Dermis microvascular lymphatic vessel endothelial cell (primary cell): ENCODE data around the gene SRPK1. TPM values are rescaled to one million over a fixed set of nuclear protein-coding genes. Genes with fewer than 3 reads are reported as not detected.
"Not testable (repeated sequence)": the region's sequence is repeated elsewhere in the genome, so short reads cannot be mapped to it uniquely, and the experiment has no call there.

Source experiments
- DNase-seq, 2 donors: peaks; one replicate each; pipeline versions ENCODE4 v3.0.0 to v3.0.0-alpha.2; 2010; ENCODE audit warnings: low read depth in 2 of 2
- total RNA-seq: library from RNA; depleted of rRNA; stranded (reverse); fragments of >200 nt; gene quantifications from 2 replicates; pipeline ENCODE4 v1.2.1, GENCODE V29; 2014

Gene SRPK1
- total RNA-seq, 1 donor from 2014 or later, result 42.4 TPM

- not testable (repeated sequence) for DNase-seq
These were observed 11.0 kb upstream of the SRPK1 start for GRCh38 chr6:35931873-35932272.

GRCh38 chr6:35931120-35931561 lies 10.2 kb upstream of the SRPK1 start:
- no peak for DNase-seq

DNA sequence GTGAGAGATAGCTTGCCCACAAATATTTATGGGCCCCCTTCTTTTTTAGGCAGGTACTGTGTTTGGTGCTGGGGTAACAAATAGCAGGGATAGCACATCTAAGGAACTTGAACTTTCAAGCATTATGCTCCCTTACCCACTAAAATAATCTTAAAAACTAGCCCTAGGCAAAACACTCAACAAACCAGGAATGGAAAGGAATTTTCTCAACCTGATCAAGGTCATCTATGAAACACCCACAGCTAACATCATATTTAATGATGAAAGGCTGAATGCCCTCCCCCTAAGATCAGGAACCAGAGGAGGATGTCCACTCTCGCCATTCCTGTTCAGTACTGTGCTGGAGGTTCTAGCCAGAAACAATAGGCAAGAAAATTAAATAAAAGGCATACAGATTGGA lies 8.7 kb upstream of the SRPK1 start:
- DNase-seq, result no peak

DNA sequence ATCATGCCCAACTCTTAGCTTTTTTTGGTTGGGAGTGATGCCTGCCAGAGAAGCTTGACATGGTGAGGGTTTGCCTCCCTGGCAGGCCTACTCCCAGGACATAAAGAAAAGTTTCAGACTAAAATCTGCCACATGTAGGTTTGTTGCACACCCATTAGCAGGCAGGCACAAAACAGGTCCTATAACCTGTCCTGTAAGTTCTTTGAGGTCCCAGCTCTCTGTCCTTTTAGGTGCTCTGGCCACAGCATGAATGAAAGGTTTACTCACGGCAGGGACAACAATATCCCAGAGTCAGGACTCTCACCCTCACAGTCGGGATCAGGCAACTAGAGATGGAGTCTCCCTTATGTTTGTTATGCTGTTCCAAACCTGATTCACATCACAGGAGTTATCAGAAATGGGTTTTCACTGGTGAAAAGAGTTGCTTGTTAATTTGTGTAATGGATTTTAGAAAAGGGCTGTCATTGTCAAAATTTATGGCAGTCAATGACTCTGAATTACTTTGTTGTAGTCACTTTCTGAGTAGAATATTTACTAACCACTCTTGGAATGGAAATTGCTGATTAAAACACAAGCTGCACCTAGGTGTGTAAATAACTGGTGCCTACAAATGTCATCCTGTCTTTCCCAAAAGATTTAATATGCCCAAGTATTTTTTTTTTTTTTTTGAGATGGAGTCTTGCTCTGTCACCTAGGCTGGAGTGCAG lies 5.8 kb upstream of the SRPK1 start:
- DNase-seq, result no peak

GRCh38 chr6:35925961-35926360 lies 5.1 kb upstream of the SRPK1 start:
- no peak for DNase-seq

GRCh38 chr6:35924146-35924545 lies 3.2 kb upstream of the SRPK1 start:
- no peak for DNase-seq

DNA sequence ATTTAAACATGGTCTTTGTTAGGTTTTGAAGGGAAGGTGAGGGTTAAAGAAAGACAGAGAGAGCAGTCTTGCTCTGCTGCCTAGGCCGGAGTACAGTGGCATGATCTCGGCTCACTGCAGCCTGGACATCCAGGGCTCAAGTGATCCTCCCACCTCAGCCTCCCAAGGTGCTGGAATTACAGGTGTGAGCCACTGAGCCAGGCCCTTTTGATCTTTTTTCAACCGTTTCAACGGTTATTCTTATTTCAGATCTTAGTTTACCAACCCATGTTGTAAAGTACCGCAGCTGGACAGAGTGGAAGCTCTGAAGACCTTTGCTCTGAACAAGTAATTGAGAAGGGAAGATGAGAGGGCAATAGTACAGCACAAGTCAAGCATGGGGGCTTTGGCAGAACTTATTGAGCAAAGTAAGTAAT lies 1.2 kb upstream of the SRPK1 start:
- DNase-seq, result no peak

- DNase-seq, result peak; percentile 27 to 88
These were observed 809 bp downstream of the SRPK1 start for GRCh38 chr6:35919827-35920751.

GRCh38 chr6:35919085-35919826 lies 1.6 kb downstream of the SRPK1 start:
- DNase-seq, result peak; percentile 37 to 49

DNA sequence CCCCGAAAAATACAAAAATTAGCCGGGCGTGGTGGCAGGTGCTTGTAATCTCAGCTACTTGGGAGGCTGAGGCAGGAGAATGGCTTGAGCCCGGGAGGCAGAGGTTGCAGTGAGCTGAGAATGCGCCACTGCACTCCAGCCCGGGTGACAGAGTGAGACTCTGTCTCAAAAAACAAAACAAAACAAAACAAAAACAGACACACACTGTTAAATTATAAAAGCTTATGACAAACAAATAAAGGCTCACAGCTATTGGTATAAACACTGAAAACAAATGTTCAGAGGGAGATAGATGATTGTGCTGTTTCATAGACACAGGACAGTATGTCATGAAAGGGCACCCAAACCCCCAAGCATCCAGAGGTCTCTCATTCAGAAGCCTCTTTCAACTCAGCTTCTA lies 4.0 kb downstream of the SRPK1 start:
- not testable (repeated sequence) for DNase-seq

DNA sequence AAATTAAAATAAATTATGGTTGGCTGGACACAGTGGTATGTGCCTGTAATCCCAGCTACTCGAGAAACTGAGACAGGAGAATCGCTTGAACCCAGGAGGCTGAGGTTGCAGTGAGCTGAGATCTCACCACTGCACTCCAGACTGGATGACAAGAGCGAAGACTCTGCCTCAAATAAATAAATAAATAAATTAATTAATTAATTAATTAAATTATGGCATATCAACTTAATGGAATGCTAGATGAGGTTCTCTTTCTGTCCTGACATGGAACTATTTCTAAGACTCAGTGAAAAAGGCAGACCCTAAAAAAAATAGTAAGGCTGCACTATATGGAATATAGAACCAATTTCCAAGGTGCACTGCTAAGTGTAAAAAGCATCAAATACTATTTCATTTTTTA lies 4.8 kb downstream of the SRPK1 start:
- DNase-seq, result no peak

GRCh38 chr6:35914536-35914935 lies 6.4 kb downstream of the SRPK1 start:
- DNase-seq, result peak in 1 of 2 donors; percentile 48

GRCh38 chr6:35911871-35912653 lies 8.8 kb downstream of the SRPK1 start:
- no peak for DNase-seq

DNA sequence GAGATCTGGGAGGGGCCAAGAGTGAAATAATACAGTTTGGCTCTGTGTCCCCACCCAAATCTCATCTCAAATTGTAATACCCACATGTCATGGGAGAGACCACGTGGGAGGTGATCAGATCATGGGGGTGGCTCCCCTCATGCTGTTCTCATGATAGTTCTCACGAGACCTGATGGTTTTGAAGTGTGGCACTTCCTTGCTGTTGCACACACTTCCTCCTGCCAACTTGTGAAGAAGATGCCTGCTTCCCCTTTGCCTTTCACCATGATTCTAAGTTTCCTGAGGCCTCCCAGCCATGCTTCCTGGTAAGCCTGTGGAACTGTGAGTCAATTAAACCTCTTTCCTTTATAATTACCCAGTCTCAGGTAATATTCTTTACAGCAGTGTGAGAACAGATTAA lies 11.3 kb downstream of the SRPK1 start:
- not testable (repeated sequence) for DNase-seq

DNA sequence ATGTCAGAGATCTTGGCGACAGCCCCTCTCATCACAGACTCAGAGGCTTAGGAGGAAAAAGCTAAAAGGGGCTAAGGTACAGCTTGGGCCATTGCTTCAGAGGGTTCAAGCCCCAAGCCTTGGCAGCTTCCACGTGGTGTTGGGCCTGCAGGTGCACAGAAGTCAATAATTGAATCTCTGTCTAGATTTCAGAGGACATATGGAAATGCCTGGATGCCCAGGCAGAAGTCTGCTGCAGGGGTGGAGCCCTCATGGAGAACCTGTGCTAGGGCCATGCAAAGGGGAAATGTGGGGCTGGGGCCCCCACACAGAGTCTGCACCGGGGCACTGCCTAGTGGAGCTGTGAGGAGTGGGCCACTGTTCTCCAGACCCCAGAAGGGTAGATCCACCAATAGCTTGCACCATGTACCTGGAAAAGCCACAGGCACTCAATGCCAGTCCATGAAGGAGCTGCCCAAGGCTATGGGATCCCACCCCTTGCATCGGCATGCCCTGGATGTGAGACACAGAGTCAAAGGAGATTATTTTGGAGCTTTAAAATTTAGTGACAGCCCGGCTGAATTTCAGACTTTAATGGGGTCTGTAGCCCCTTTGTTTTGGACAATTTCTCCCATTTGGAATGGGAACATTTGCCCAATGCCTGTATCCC lies 12.0 kb downstream of the SRPK1 start:
- DNase-seq, result not testable (repeated sequence)

DNA sequence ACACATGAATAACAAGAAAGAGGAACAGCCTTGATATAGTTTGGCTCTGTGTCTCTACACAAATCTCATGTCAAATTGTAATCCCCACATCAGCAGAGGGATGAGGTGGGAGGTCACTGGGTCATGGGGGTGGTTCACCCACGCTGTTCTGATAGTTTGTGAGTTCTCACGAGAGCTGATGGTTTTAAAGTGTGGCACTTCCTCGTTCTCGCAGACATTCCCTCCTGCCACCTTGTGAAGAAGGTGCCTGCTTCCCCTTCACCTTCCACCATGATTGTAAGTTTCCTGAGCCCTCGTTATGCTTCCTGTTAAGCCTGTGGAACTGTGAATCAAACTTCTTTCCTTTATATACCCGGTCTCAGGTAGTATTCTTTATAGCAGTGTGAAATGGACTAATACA lies 13.1 kb downstream of the SRPK1 start:
- DNase-seq, result no peak

DNA sequence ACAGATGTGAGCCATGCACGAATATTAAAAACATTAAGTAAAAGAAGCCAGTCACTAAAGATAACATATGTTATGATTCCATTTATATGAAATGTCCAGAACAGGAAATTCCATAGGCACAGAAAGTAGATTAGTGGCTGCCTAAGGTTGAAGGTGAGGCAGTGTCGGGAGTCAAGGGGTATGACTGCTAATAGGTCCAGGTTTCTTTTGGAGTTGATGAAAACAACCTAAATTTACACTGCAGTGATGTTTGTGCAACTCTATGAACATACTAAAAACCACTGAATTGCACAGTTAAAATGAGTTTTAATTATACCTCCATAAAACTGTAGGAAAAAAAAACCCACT lies 14.4 kb downstream of the SRPK1 start:
- DNase-seq, result peak in 1 of 2 donors; percentile 23

GRCh38 chr6:35905841-35906498 lies 14.9 kb downstream of the SRPK1 start:
- no peak for DNase-seq

DNA sequence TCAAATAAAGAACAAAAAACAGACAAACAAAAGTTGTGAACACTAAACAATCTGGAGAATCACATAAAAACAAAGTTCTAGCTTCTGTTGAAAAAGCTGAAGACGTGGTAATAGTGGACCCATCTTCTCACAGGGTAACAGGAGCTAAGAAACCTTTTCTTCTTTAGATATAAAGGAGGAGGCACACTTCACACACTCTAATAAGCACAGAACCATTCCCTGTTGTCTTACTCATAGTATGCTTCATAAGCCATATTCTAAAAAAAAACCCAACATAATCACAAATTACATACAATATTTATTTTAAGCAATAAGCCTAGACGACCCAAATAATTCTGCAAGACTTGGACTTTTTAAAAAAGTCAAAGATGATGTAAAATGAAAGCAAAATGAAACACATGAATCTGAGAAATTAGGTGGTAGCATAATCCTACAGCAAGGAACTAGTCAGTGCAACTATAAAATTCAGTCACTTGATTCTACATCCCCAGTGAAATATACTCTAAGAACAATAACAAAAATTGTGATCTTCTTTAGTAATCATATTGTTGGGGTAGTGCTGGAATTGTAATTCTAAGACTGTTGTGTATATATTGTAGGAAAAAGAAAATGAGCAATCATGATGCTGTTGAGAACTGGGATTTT lies 15.6 kb downstream of the SRPK1 start:
- no peak for DNase-seq

DNA sequence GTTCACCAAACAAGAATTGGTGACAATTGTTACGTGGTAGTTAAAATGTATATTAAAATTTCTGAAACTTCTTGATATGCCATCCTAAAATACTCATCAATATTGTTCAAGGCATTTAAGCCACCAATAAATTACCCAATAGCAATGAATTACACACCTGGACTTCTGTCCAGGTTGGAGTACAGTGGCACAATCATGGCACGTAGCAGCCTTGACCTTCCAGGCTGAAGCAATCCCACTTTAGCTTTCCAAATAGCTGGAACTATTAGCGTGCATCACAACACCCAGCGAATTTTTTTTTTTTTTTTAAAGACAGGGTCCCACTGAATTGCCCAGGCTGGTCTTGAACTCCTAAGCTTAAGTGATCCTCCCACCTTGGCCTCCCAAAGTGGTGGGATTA lies 17.2 kb downstream of the SRPK1 start:
- DNase-seq, result no peak
